Left colon (tissue), 2 donors: ENCODE results near the gene TMPRSS5. TPM values are rescaled to one million over a fixed set of nuclear protein-coding genes. Genes with fewer than 3 reads are reported as not detected.

Experiments used
- ATAC-seq: fragments of 200-7000 bp; cut with Tn5 transposase; one replicate; pipeline ENCODE4 v1.9.1; 2020; ENCODE audit warnings: mild to moderate bottlenecking, moderate library complexity
- DNase-seq, 2 donors: peaks; one replicate each; pipeline ENCODE4 v3.0.0-alpha.2; 2020
- intact Hi-C, 2 donors: fragments of 100-400 bp; cut with DNase I in 1 of 2; cut with micrococcal nuclease in 1 of 2; formaldehyde crosslinking; loops; one replicate each; pipeline versions ENCODE4 v1.11.2 to v1.14.0; 2022; cut with DNase I, micrococcal nuclease
- total RNA-seq, 2 donors: library from RNA; stranded (reverse); fragmentation: NEBNext Ultra II Directional; extraction: Animal tissue kit (Norgen Biotek cat#: 25700); gene quantifications; one replicate each; pipeline ENCODE4 v1.2.1, GENCODE V29; 2021
- donor health status: DM: no; HTN: no; CAD: no.
- donor health status: DM: yes; HTN: yes; CAD: no.

TMPRSS5 gene
- total RNA-seq, 2 donors from 2014 or later: 0.47 to 0.73 TPM

- intact Hi-C loops: no loop called here
- no peak for ATAC-seq
- no peak for DNase-seq
Observed at GRCh38 chr11:113644605-113645004, 61.5 kb downstream of the TMPRSS5 start.

DNA sequence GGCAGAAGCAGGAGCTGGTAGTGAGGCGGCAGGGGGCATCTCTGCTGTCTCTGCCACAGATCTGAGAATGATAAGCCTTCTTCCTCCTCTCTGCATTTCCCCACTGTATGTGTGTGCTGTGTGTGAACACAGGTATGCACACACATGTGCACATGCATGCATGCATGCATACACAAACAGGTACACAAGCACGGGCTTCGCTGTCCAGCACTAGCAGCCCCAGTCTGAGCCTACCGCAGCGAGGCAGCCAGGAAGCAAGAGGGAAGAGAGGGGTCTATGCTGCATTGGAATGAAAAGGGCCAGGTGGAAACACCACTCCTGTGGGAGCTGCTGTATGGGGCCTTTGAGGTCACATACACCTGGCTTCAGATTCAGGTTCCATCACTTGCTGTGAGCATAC lies 62.4 kb downstream of the TMPRSS5 start:
- no peak for DNase-seq
- intact Hi-C loops: no loop called here

GRCh38 chr11:113643006-113643585 lies 63.0 kb downstream of the TMPRSS5 start:
- ATAC-seq (no peak), DNase-seq (no peak)
- intact Hi-C loops: no loop called here

More for the DNA sequence above, 62.4 kb downstream of the TMPRSS5 start:
- ATAC-seq: no peak

DNA sequence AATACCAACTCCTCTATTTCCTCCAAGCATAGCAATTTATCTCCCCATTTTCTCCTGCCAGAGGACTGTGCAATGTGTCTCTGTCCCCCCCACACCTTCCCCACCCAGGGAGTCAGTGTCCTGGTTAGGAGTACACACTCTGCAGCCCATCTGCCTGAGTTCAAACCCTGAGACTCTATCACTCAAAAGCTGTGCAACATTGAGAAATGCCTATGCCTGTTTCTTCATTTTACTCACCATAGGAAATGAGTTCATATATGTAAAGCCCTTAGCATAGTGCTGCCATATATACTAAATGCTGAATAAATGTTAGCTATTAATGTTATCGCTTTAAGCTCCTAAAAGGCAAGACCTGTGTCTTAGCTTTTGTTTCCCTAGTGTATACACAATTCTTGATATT lies 64.0 kb downstream of the TMPRSS5 start:
- intact Hi-C loops: no loop called here
- no peak for ATAC-seq
- no peak for DNase-seq

GRCh38 chr11:113638376-113638775 lies 67.7 kb downstream of the TMPRSS5 start:
- intact Hi-C loops: no loop called here
- no peak for DNase-seq
- no peak for ATAC-seq

DNA sequence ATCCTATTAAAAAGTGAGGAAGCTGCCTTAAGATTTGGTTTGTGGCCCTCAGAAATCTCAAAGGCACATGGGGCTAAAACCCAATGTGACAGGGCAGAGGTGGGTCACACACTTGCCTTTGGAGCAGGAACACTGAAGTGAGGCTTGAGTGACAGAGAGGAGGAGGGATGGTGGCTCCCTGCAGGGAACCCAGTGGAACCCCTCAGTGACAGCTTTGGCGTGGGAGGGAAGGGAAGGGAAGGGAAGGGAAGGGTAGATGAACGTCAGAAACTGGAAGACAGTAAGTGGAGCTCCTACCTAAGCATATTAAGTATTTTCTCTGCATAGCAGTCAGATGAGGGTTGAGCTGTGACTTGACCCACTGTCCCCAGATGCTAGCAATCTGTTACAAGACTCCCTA lies 68.5 kb downstream of the TMPRSS5 start:
- intact Hi-C loops: no loop called here
- DNase-seq (no peak), ATAC-seq (no peak)

Other genes starting within 250 kb of the TMPRSS5 start
- under 1 TPM; 0.31 to 0.36 TPM for gene DRD2, start 230.9 kb downstream of the TMPRSS5 start, total RNA-seq
- 10 to 100 TPM in 1 of 2 donors, 1 to 10 TPM in 1; 9.1 to 11.8 TPM for gene ZW10, start 67.4 kb upstream of the TMPRSS5 start, total RNA-seq
- gene CLDN25, start 73.5 kb upstream of the TMPRSS5 start, total RNA-seq: not detected
- gene USP28, start 169.3 kb upstream of the TMPRSS5 start, total RNA-seq: 10 to 100 TPM; 20.0 to 21.8 TPM
- gene HTR3B, start 198.5 kb upstream of the TMPRSS5 start, total RNA-seq: not detected